Neural cell (in vitro differentiated cells): ENCODE results near the gene MCC.

Experiments
- CTCF ChIP-seq: fragments of 450-650 bp; IDR thresholded peaks from 2 replicates; pipeline ENCODE4 v1.5.1; 2014; ENCODE audit warnings: antibody characterized with exemption, mild to moderate bottlenecking, moderate library complexity; ENCODE audit not compliant: poor library complexity, severe bottlenecking
- EZH2 ChIP-seq: fragments of 200-600, 300-800 bp; shearing (Covaris generic), sonication (generic); IDR thresholded peaks from 2 replicates; pipeline ENCODE4 v1.6.1; 2014; ENCODE audit warnings: antibody characterized with exemption, low read length, borderline replicate concordance, mild to moderate bottlenecking; ENCODE audit not compliant: insufficient read depth, poor library complexity, severe bottlenecking

GRCh38 chr5:113181853-113182490 lies 306.3 kb downstream of the MCC start:
- TF ChIP-seq EZH2: no peak
- no peak for TF ChIP-seq CTCF
